Kidney tubule cell (primary cell): Measurements from ENCODE around the gene GGCX.
"Not testable (repeated sequence)": the region's sequence is repeated elsewhere in the genome, so short reads cannot be mapped to it uniquely, and the experiment has no call there.

Experiments used
- DNase-seq: peaks from one replicate; pipeline ENCODE4 v3.0.0-alpha.2; 2018; ENCODE audit warnings: low spot score

Gene GGCX

DNA sequence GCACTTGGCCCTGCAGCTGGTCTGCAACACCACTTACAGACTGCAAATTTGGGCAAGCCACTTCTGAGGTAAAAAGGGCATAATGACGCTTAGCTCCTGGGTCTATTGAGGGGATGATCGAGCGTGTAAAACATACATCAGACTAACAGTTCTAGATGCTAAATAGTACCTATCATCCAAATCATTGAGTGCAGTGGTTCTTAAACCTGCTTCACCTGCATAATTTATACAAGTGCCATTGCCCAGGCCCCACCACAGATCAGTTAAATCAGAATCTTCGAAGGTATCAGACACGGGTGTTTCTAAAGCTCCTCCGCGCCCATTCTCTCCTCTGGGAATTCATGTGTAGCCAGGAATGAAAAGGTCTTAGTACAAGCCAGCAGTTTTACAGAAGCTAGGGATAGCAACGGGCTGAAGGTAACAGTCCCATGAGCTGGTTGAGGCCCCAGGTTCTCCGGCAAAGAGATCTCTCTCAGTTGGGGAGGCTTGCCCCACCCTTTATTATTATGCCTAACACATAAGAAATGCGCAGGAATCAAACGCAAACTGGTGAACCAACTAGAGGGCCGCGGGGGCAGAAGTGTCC lies 33.5 kb upstream of the GGCX start:
- no peak for DNase-seq

DNA sequence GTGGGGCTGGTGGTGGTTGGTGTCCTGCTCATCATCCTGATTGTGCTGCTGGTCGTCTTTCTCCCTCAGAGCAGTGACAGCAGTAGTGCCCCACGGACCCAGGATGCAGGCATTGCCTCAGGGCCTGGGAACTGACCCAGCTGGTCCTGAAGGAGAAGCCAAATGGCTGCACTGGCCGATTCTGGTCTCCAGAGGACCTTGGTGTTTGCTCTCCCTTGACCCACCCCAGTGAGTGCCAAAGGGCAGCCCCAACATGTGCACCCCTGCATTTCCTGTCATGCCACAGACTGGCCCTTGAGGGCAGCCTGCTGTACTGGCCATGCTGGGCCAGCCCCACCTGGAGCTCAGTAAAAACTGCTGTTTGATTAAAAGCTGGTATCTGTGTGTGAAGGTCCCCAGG lies 31.7 kb upstream of the GGCX start:
- DNase-seq, result no peak

DNA sequence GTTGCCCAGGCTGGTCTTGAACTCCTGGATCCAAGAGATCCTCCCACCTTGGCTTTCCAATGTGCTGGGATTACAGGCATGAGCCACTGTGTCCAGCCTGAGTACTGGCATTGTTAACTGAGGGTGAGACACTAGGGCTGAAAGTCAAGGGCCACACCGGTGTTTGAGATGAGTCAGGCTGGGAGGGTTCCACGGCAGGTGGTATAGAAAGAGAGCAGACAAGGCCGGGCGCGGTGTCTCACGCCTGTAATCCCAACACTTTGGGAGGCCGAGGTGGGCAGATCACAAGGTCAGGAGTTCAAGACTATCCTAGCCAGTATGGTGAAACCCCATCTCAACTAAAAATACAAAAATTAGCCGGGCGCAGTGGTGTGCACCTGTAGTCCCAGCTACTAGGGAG lies 31.0 kb upstream of the GGCX start:
- not testable (repeated sequence) for DNase-seq

DNA sequence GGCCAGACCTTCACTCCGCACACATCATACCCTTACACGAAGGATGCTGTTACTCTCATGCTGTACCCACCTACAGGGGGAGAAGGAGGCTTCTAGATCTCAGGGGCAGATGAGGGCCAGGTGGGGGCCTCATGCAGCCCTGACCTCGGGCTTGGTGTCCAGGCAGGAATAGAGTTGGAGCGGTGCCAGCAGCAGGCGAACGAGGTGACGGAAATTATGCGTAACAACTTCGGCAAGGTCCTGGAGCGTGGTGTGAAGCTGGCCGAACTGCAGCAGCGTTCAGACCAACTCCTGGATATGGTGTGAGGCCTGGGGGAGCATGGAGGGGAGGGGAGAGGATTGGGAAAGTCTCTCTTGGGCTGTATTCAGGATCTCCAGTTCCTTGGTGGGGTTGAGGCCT lies 30.3 kb upstream of the GGCX start:
- DNase-seq, result no peak

DNA sequence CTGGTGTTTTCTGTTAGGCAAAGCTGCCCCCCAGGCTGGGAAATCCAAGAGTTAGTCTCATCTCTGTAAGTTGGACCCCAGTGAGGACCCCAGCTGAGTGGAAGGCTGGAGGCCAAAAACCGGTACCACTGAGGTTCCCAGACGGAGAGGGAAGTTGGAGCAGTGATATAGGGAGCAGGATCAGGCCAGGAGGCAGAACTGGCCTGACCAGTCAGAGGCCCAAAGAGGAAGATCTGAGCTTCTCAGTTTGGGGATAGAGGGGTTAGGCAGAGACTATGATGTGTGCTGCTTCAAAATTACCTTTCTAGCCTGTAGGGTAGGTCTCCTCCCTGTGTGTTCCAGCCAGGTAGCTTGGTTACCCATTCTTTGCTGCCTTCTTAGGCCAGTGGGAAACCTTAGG lies 29.7 kb upstream of the GGCX start:
- no peak for DNase-seq

DNA sequence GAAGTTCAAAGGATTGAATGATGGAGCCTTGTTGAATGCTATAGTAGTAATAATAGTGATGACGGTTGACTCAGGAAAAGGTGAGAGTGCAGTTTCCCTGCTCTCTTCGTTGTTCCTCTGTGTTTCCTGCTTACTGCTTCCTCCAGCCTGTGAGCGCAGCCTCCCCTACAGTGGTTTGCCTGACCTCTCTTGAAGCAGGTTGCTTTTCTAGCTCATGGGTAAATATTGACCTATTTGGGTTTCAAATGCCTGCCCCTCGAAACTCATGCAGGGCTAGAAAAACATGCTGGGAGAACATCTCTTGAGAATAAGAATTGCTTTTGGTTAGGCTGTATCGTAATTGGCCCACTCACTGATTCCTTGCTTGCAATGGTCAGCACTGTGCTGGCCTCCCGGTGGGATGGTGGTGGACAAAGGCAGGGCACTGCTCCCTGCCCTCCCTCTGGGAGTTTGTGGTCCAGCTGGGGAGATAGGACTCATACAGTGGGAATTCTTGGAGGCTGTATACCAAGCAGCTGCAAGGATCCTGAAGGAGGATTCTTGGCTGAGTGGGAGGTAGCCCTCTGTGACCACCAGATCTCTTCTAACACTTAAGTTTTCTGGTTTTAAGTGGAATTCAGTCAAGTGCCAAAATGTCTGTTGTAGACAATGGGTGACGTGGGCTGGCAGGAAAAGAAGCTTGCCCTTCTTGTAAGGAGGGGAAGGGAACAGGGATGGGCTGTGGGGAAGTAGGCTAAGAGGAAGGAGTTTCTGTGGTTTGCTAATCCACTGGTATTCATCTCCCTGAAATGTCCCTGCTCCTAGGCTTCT lies 28.9 kb upstream of the GGCX start:
- DNase-seq, result peak; percentile 30

DNA sequence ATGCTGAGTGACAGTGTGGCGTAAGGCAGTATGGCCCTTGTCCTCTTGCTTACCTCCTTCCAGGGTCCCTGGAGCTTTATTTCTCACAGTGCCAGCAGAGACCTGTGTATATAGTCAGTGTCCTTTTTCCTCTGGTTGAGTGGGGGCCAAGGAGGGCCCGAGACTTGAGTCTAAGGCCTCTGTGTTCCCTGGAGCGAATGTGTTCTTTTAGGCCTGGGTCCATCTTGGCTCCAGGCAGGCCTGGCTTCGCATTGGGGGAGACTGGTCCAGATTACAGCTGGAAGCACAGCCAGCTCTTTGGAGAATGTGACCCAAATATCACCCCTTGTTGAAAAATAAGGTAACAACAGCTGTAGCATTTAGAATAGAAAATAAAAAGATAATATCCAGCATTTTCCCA lies 27.9 kb upstream of the GGCX start:
- no peak for DNase-seq

DNA sequence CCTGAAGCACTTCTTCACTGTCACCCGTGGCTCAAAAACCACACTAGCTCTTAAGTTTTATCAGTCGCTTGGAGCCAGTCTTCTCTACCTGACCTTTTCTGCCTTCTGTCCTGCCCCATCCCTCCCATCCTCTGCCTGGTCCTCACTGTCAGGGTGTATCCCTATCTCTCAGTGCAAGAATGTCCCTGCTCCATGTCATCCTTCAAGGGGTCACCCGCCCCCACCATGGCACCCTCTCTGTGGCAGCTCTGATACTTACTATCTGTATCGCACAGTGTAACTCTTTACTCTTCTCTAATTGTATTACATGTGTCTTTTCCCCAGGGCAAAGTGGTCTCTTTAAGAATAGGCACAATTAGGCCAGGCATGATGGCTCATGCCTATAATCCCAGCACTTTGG lies 27.4 kb upstream of the GGCX start:
- DNase-seq, result no peak

DNA sequence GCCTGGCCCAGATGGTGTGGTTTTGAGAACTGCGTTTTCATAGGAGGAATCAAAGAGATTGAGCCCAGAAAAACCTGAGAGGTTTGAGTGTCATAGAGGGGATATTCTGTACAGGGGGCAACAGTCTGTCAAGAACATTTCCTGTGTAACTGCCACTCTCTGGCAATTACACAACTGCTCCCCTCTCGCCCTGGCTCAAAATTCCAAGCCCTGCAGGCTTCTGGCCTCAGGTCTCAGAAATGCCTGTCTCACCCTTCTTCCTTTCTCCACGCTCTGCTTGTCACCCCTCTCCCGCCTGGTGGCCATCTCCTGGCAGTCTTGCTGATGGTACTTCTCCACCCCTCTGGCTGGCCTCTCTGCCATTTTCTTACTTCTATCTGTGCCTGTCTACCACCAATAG lies 26.9 kb upstream of the GGCX start:
- no peak for DNase-seq

DNA sequence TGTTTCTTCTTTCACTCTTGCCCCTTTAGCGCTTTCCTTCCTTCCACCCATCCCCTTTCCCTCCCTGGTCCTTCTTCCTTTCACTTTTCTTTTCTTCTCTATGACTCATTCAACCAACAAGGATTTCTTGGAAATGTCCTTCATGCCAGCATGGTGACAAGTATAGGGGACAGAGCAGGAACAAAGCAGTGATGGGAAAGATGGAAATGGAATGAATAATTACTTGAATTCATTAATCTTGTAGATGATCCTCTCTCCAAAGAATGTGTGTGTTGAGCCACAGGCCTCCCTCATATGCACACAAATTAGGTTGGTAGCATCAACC lies 24.4 kb upstream of the GGCX start:
- DNase-seq, result peak; percentile 91

DNA sequence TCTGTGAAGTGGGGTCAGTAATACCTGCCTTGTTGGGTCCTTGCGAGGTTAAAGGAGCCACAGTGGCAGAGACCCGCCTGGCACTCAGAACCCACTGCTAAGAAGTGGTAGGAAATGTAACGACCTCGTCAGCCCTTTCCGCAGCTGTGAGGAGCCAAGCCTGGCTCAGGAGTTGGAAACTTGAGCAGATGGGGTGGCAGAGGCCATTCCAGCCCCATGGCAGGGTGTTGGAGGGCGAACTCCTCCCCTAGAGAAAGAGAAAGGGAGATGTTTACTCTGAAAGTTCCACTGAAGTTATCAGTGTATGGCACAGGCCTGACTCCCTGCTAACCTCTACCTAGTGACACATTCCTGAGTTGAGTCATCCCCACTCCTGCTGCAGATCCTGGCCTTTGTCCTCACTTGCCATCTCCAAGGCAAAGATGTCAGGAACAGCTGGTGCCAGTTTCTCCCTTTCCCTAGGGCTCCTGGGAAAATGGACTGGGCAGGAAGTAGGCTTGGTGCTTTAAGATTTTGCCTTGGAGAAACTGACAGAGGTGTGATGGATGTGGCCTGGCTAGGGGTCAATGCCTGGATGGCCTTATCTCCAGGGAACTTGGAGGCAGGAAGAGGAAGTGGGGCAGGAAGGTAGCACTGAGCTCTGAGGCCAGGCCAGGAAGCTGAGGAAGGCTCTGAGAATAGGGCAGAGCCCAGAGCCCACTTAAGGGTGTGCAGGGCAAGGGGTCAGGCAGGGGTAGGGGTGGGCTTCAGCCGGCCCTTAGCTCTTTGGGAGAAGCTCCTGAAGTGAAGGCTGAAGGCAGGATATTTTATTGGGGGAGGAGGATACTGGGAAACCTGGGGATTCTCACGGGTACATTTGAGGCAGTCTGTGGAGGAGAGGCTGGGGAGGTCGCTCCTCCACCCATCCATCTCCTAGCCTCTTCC lies 23.8 kb upstream of the GGCX start:
- peak; percentile 94 for DNase-seq

DNA sequence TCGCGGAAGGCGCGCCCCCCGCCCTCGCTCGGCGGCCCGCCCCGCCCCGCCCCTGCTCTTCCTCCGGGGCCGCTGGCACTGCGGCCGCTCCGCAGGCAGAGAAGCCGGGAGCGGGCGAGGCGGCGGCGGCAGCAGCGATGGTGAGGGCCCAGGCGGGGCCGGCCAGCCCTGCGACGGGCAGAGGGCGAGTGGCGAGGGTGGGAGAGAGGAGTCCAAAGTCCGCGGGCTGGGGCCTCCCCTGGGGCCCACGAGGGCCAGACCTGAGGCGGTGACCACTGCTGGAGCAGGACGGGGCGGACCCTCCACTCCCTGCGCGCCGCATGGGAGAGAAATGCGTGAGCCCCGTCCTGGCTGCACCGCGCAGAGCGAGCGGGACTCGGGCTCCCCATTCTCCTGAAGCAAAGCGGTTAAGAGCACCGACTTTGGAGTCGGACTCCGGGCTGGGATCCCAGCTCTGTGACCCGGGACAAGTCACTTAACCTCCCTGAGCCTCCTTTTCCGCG lies 23.1 kb upstream of the GGCX start, which contains the start of gene VAMP5:
Gene VAMP5 (plus strand): TSS at position 78 of the 503 bp plus-strand sequence. CDS start 60 bp downstream, at position 138.
- DNase-seq, result no peak

DNA sequence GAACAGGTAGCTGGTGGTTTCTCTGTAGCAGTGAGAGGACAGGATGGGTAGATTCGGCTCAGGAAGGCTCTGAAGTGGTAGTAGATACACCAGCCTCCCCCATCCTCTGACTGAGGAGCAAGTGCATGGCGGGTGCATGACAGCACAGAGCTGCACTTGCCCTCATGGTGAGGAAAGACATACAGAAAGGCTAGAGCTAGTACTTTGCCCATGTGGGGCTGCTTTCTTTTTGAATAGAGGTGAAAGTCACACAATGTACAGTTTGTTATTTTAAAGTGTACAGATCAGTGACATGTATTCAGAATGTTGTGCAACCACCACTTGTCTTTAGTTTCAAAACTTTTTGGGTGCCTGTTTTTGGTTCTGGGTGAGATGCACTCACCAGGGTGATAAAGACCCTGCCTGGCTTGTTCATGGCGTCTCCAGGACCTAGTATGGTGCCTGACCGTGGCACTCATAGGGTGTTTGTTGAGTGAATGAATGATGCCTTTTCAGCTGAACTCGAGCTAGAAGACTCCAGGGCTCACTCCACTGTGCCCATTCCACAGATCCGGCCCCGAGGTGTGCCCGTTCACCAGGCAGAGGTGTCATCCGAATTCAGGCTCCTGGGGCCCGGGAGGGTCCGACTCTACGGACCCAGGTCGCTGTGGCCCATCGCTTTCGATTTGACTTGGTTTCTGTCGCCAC lies 22.5 kb upstream of the GGCX start:
- no peak for DNase-seq

DNA sequence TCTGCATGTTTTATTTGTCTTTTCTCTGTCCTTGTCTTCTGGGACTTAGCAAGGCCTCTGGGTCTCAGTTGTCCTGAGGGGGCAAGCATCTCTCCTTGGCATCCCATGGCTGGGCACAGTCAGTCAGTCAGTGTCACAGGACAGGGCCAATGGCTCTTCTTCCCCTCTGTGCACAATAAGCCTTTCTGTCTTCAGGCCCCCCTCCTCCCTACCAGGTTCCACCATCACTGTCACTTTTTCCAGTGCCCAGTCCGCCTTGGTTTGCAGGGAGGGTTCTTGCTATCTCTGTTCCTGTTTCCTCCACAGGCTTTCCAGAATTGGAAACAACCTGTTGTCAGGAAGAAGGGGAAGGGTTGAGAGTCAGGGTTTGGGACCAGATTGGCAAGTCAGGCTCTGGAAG lies 21.2 kb upstream of the GGCX start:
- no peak for DNase-seq

DNA sequence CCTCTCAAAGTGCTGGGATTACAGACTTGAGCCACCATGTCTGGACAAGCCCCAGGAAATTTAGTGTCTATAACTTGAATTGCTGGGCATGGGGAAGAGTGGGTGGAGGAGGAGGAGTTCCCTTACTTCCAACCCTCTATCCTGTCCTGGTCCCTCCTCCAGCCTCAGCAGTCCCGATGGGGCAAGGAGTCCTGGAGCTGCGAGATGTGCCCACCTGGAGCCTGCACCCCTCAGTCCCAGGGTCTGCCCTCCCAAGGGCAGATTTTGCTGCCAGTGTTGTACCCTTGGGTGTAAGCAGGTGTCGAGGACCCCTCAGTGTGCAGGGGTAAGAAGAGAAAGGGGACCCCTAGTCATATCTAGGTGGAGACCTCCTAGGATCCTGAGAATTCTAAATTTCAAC lies 18.9 kb upstream of the GGCX start:
- DNase-seq, result no peak

DNA sequence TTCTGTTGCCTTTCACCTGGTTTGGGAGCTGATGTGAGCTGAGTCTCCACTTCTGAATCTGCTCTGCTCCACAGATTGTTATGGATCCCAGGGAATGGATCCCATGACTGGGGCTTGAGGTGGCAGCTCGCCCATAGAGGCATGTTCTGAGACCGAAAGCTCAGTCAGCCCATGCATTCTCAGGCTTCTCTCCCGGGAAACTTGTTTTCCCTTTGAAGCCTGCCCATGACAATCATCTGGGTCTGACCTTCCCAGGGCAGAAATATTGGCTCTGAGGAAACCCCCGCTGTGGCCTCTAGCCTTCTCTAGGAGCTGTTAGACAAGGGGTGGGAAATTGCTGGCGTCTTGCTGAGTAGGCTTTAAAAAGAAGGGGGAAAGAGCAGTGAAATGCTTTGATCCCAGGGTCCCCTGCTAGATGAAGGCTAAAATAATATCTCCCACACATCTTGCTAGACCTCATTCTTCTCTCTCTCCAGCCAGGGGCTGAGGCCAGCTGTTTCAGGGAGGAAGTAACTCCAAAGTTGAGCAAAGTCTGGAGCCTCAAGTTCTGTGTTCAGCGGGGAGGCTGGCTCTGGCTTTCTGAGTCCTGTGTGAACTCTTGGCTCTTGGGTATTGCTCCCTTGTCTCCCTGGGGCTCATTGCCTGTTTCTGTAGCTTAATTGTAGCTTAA lies 18.1 kb upstream of the GGCX start:
- DNase-seq, result no peak

DNA sequence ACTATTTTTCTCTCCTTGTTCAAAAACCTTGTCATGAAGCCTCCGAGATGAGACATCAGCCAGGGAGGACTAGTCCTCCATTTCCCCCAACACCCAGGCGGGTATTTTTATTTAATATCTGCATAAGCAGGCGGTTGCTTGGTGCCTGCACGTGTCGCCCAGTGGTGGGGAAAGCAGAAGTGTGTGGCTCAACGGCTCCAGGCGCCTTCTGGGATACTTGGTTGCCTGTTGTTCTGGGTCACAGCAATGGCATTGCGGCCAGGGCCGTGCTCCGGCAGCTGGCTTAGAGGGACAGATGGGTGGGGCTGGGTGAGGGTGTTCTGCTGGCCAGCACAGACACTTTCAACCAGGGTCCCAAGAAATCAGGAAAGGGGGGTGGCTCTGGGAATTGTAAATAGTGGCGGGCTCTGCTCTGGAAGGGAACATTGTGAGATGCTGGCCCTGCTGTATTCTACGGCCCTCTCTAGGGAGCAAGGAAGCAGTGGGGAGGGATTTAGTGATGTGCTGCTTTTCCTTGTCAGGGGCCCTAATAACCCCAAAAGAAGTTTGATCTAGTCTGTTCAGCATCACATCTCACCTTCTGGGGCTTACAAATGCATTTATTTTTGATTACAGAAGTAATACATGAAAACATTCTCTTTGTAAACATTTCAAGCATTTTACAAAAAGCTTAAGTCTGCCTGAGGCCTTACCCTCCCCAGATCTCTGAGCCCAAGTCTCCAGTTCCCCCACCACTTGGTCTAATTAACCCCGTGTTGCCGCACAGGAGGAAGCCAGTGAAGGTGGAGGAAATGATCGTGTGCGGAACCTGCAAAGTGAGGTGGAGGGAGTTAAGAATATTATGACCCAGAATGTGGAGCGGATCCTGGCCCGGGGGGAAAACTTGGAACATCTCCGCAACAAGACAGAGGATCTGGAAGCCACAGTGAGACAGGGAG lies 17.2 kb upstream of the GGCX start:
- peak; percentile 44 for DNase-seq

DNA sequence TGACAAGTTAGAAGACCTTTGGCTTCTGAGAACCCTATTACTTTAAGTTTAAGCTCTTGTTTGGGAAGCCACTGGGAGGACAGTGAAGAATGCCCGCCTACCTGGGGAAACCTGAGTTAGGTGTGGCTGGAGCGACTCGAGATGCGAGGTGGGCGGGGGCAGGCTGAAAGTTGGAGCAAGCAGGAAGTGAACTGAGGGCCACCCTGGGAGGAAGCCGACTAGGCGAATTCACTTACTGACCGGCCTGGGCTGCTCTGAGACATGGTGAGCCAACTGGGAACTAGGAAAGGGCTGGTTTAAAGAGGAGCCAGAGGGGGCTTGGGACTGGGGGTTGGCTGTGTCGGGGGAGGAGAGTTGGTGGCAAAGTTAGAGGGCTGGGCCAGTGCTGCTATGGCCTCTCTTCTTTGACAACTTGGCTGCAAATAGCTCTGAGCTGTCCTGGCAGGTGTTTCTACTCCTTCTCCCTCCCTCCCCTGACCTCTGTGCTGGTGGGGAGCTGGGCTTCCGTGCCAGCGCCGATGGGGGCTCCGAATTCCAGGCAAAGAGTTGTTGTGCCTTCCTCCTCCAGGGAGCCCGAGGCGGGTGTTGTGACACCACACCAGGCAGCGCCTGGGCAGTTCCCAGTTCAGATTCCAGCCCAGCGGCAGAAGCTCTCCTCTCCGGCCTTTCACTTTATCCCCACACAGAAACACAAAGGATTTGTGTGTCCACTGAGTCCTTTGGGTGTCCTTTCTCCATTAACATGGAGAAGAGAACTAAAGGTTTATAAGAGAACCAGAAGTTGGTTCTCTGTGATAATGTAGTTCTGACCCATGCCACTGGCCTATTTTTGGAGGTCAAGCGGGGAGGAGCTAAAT lies 16.3 kb upstream of the GGCX start, which contains the start of gene VAMP8:
Gene VAMP8 (plus strand): TSS at position 201 of the 857 bp plus-strand sequence. CDS start 61 bp downstream, at position 262.
- peak; percentile 81 for DNase-seq

DNA sequence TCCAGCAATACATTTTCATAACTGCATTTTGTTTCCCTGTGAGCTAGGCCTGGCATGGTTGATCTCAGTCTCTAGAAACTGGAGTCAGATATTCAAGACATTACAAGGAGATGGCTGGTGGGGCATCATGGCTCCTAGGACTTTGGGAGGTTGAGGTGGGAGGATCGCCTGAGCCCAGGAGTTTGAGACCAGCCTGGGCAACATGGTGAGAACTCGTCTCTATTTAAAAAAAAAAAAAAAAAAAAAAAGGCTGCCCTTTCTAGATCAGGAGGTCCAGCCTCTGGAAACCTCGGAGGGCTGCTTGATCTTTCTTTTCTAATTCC lies 15.7 kb upstream of the GGCX start:
- DNase-seq, result no peak
